Activated CD8-positive, alpha-beta memory T cell treated with anti-CD3 and anti-CD28 coated beads for 4 hours (primary cell): Measurements from ENCODE around the gene RAB5IF.
"Not testable (repeated sequence)": the region's sequence is repeated elsewhere in the genome, so short reads cannot be mapped to it uniquely, and the experiment has no call there.

Source experiments
- DNase-seq, 2 donors: peaks; one replicate each; pipeline ENCODE4 v3.0.0-alpha.2; 2020; ENCODE audit warnings: low read depth in 2 of 2

Gene RAB5IF

GRCh38 chr20:36585410-36586125, 20.0 kb upstream of the RAB5IF start:
- no peak for DNase-seq

- no peak for DNase-seq
Measured at GRCh38 chr20:36587388-36588070, 18.1 kb upstream of the RAB5IF start.

GRCh38 chr20:36591281-36591680, 14.3 kb upstream of the RAB5IF start:
- DNase-seq: no peak

- peak in 1 of 2 donors; percentile 36 for DNase-seq
Measured at GRCh38 chr20:36591854-36592641, 13.5 kb upstream of the RAB5IF start.

GRCh38 chr20:36593347-36593929, 12.1 kb upstream of the RAB5IF start:
- DNase-seq: no peak

- no peak for DNase-seq
Measured at GRCh38 chr20:36599912-36600345, 5.7 kb upstream of the RAB5IF start.

GRCh38 chr20:36601540-36601939, 4.0 kb upstream of the RAB5IF start:
- DNase-seq: no peak

GRCh38 chr20:36604952-36605398, 604 bp upstream of the RAB5IF start:
- peak in 1 of 2 donors; percentile 19 for DNase-seq

GRCh38 chr20:36606158-36607066, 833 bp downstream of the RAB5IF start:
- DNase-seq: no peak

GRCh38 chr20:36607586-36608387, 2.2 kb downstream of the RAB5IF start:
- no peak for DNase-seq

GRCh38 chr20:36608388-36608728, 2.8 kb downstream of the RAB5IF start:
- not testable (repeated sequence) for DNase-seq

GRCh38 chr20:36611625-36612024, 6.0 kb downstream of the RAB5IF start:
- DNase-seq: no peak

- no peak for DNase-seq
Measured at GRCh38 chr20:36613974-36614373, 8.4 kb downstream of the RAB5IF start.

- DNase-seq: no peak
Measured at GRCh38 chr20:36614781-36615557, 9.4 kb downstream of the RAB5IF start.

GRCh38 chr20:36620917-36621316, 15.3 kb downstream of the RAB5IF start:
- DNase-seq: no peak

- no peak for DNase-seq
Measured at GRCh38 chr20:36623444-36623843, 17.9 kb downstream of the RAB5IF start.

- DNase-seq: no peak
Measured at GRCh38 chr20:36624068-36624943, 18.7 kb downstream of the RAB5IF start.

GRCh38 chr20:36624944-36625324, 19.4 kb downstream of the RAB5IF start:
- DNase-seq: no peak

GRCh38 chr20:36628076-36628475, 22.5 kb downstream of the RAB5IF start:
- no peak for DNase-seq
